Measurements from ENCODE around the gene PDLIM4. TPM values are rescaled to one million over a fixed set of nuclear protein-coding genes. Genes with fewer than 3 reads are reported as not detected.

Gene PDLIM4
- total RNA-seq, 1 experiment from 2014 or later: 7.6 TPM

GRCh38 chr5:132268769-132269551 lies 11.5 kb downstream of the PDLIM4 start:
- Histone ChIP-seq H3K27ac (ENCODE audit: insufficient read length, low read depth, low read length) (no peak overlapping the region), H3K23ac (ENCODE audit: insufficient read length, low read depth, low read length) (no peak overlapping the region), H3K23me2 (ENCODE audit: insufficient read length, low read depth, low read length, poor library complexity, severe bottlenecking) (no peaks in the 10 kb centered on the region), H3K14ac (ENCODE audit: insufficient read depth, low read length) (no peak overlapping the region; the same call in 1 of the 2 replicates), H2BK12ac (ENCODE audit: insufficient read length, low read depth, low read length) (no peak overlapping the region), H3K4ac (ENCODE audit: low read depth, low read length) (no peak overlapping the region), H2BK5ac (ENCODE audit: insufficient read length, low read length) (no peak overlapping the region), H3K9ac (ENCODE audit: extremely low read depth, insufficient read length, low read length) (no peak overlapping the region), H3K56ac (ENCODE audit: insufficient read length, low read depth, low read length) (no peak overlapping the region), H3T11ph (ENCODE audit: low read length) (no peak overlapping the region), H3K79me2 (ENCODE audit: insufficient read depth, low read length) (no peaks in the 10 kb centered on the region), H2BK15ac (ENCODE audit: low read depth, low read length) (no peak overlapping the region), H3K18ac (ENCODE audit: insufficient read length, low read depth, low read length) (no peak overlapping the region), H2BK20ac (ENCODE audit: low read depth, low read length, poor library complexity, severe bottlenecking) (no peak overlapping the region), H4K5ac (ENCODE audit: insufficient read length, low read depth, low read length) (no peak overlapping the region), H3K79me1 (ENCODE audit: insufficient read depth, low read depth, low read length, poor library complexity, severe bottlenecking) (no peaks in the 10 kb centered on the region), H2AK5ac (ENCODE audit: insufficient read length, low read length) (no peak overlapping the region), H3K4me2 (ENCODE audit: insufficient read depth, insufficient read length, low read length) (no peak overlapping the region), H3K27me3 (ENCODE audit: insufficient read depth, low read length) (no peaks in the 10 kb centered on the region), H2AFZ (ENCODE audit: low read length) (no peak overlapping the region), H3K9me3 (ENCODE audit: control insufficient read depth, low read depth, low read length) (no peaks in the 10 kb centered on the region), H4K91ac (ENCODE audit: insufficient read length, low read depth, low read length) (no peak overlapping the region), H4K8ac (replicated peaks; ENCODE audit: insufficient read length, low read depth, low read length) (no peak overlapping the region), H4K20me1 (ENCODE audit: control insufficient read depth, insufficient read depth, insufficient read length) (no peaks in the 10 kb centered on the region), H2BK120ac (ENCODE audit: low read depth, low read length, poor library complexity, severe bottlenecking) (no peak overlapping the region), H3K4me1 (ENCODE audit: insufficient read depth, low read length) (no peaks in the 10 kb centered on the region)
- Mint-ChIP-seq H3K4me3 (no peak overlapping the region), H3K27ac (no peak overlapping the region; a peak in 1 of 7 replicates), H3K9me3 (no peaks in the 10 kb centered on the region), H3K4me1 (peaks cover 10 to 16% of the 10 kb centered on the region in 2 experiments), H3K36me3 (ENCODE audit: insufficient read depth in 1 of 3, low read depth in 3 of 3) (0 out of 7 replicates have a peak, but pooled peaks cover 0 to 3% (median 1%) of the 10 kb centered on the region in 3 experiments), H3K27me3 (ENCODE audit: low read depth) (no peaks in the 10 kb centered on the region; the same call in 1 of the 2 replicates)
- WGBS (ENCODE audit: extremely low coverage, insufficient read length, low lambda C conversion rate): no CpG with 5 or more reads among the region's 8 CpGs
- no peak for TF ChIP-seq CTCF (conservative IDR thresholded peaks at IDR 0.05)
- DNase-seq: peak; percentile 25

Data from H9 (cell line).